RWPE2 (cell line): ENCODE data around the gene CEP97.
"Not testable (repeated sequence)": the region's sequence is repeated elsewhere in the genome, so short reads cannot be mapped to it uniquely, and the experiment has no call there.

Experiments
- ATAC-seq: fragments of 200-7000 bp; cut with Tn5 transposase; 3 replicates; pipeline ENCODE4 v1.9.1; 2021; ENCODE audit warnings: low read depth
- DNase-seq: peaks from one replicate; pipeline ENCODE4 v3.0.0-alpha.2; 2020; ENCODE audit warnings: low spot score
- H3K27ac ChIP-seq: fragments of 450-650 bp; 2 replicates; pipeline ENCODE4 v1.5.1; 2017; ENCODE audit warnings: mild to moderate bottlenecking; ENCODE audit not compliant: poor library complexity, severe bottlenecking
- H3K27me3 ChIP-seq: fragments of 250-450 bp; sonication (Bioruptor Pico); 2 replicates; pipeline ENCODE4 v1.5.1; 2021; ENCODE audit warnings: mild to moderate bottlenecking, moderate library complexity; ENCODE audit not compliant: insufficient read depth, poor library complexity, severe bottlenecking
- H3K36me3 ChIP-seq: fragments of 250-450 bp; sonication (Bioruptor Pico); 2 replicates; pipeline ENCODE4 v1.5.1; 2020; ENCODE audit warnings: low read depth, mild to moderate bottlenecking, moderate library complexity
- H3K4me1 ChIP-seq: fragments of 250-450 bp; sonication (Bioruptor Pico); 2 replicates; pipeline ENCODE4 v1.5.1; 2021; ENCODE audit warnings: mild to moderate bottlenecking, moderate library complexity; ENCODE audit not compliant: insufficient read depth, poor library complexity, severe bottlenecking
- H3K4me3 ChIP-seq: fragments of 250-450 bp; sonication (Bioruptor Pico); 2 replicates; pipeline ENCODE4 v1.5.1; 2021; ENCODE audit warnings: mild to moderate bottlenecking, moderate library complexity; ENCODE audit not compliant: severe bottlenecking
- H3K9me3 ChIP-seq: fragments of 250-450 bp; sonication (Bioruptor Pico); 2 replicates; pipeline ENCODE4 v1.5.1; 2021; ENCODE audit warnings: mild to moderate bottlenecking, moderate library complexity; ENCODE audit not compliant: severe bottlenecking
- CTCF ChIP-seq: fragments of 450-650 bp; IDR thresholded peaks from one replicate; pipeline ENCODE4 v1.5.1; 2017; ENCODE audit warnings: mild to moderate bottlenecking, moderate library complexity; ENCODE audit not compliant: poor library complexity, severe bottlenecking

CEP97 gene

GRCh38 chr3:101758224-101758623 lies 33.8 kb downstream of the CEP97 start:
- Histone ChIP-seq H3K36me3 (peaks cover 48% of the 10 kb centered on the region), H3K27ac (no peak overlapping the region)
- TF ChIP-seq CTCF: no peak

GRCh38 chr3:101762041-101762646 lies 37.7 kb downstream of the CEP97 start:
- Histone ChIP-seq H3K9me3 (no peaks in the 10 kb centered on the region), H3K4me1 (peaks cover 10% of the 10 kb centered on the region), H3K4me3 (no peak overlapping the region), H3K27ac (peak overlapping the region; percentile 29), H3K36me3 (peaks cover 44% of the 10 kb centered on the region), H3K27me3 (no peaks in the 10 kb centered on the region)
- TF ChIP-seq CTCF: no peak
- ATAC-seq (peak; percentile 49; the same call in 2 of the 3 replicates), DNase-seq (no peak)

More at GRCh38 chr3:101758224-101758623, 33.8 kb downstream of the CEP97 start:
- Histone ChIP-seq H3K9me3 (no peaks in the 10 kb centered on the region), H3K4me1 (peaks cover 10% of the 10 kb centered on the region), H3K27me3 (no peaks in the 10 kb centered on the region), H3K4me3 (no peak overlapping the region)
- DNase-seq (no peak), ATAC-seq (no peak)

- ATAC-seq, DNase-seq, H3K27ac ChIP-seq, H3K9me3 ChIP-seq, H3K27me3 ChIP-seq, H3K4me3 ChIP-seq, H3K4me1 ChIP-seq: not testable (repeated sequence)
- H3K36me3 ChIP-seq: peaks cover 10% of the 10 kb centered on the region
Observed at GRCh38 chr3:101777745-101778281, 53.4 kb downstream of the CEP97 start.

- DNase-seq (no peak), ATAC-seq (peak; percentile 6; the same call in 1 of the 3 replicates)
- H3K4me3 ChIP-seq: peak overlapping the region; percentile 82
- no peaks in the 10 kb centered on the region for H3K27me3 ChIP-seq
- peaks cover 10% of the 10 kb centered on the region for H3K4me1 ChIP-seq
- peaks cover 17% of the 10 kb centered on the region for H3K36me3 ChIP-seq
- no peak for TF ChIP-seq CTCF
- H3K9me3 ChIP-seq: no peaks in the 10 kb centered on the region
- H3K27ac ChIP-seq: peak overlapping the region; percentile 24
Observed at GRCh38 chr3:101778385-101779046, 54.1 kb downstream of the CEP97 start.

- Histone ChIP-seq H3K27me3 (no peaks in the 10 kb centered on the region), H3K9me3 (no peaks in the 10 kb centered on the region), H3K27ac (peak within 1 kb of the TSS; percentile 24), H3K36me3 (peaks cover 23% of the 10 kb centered on the region), H3K4me3 (peak within 1 kb of the TSS; percentile 82), H3K4me1 (peaks cover 10% of the 10 kb centered on the region)
- ATAC-seq (peak; percentile 91), DNase-seq (peak; percentile 82)
- no peak for TF ChIP-seq CTCF
Observed at GRCh38 chr3:101779047-101779821, 54.8 kb downstream of the CEP97 start, which contains the start of gene NXPE3. Gene NXPE3 (plus strand): TSS chr3:101779211. CDS start chr3:101785597, 6,386 bp downstream.
